HG03520 (cell line): Measurements from ENCODE around the gene LRRC7.
"Not testable (repeated sequence)": the region's sequence is repeated elsewhere in the genome, so short reads cannot be mapped to it uniquely, and the experiment has no call there.

Experiments
- ATAC-seq: cut with Tn5 transposase; IDR thresholded peaks from one replicate; pipeline ENCODE4 v1.9.1; 2021; ENCODE audit warnings: mild to moderate bottlenecking, moderate library complexity; ENCODE audit not compliant: unreplicated experiment

Gene LRRC7

GRCh38 chr1:69862906-69863305 lies 295.2 kb downstream of the LRRC7 start:
- no peak for ATAC-seq

GRCh38 chr1:69863704-69864103 lies 296.0 kb downstream of the LRRC7 start:
- ATAC-seq = no peak

- no peak for ATAC-seq
Measured at GRCh38 chr1:69871412-69871811, 303.7 kb downstream of the LRRC7 start.

GRCh38 chr1:69878338-69878737 lies 310.6 kb downstream of the LRRC7 start:
- no peak for ATAC-seq

GRCh38 chr1:69888016-69888415 lies 320.3 kb downstream of the LRRC7 start:
- not testable (repeated sequence) for ATAC-seq

GRCh38 chr1:69888657-69889056 lies 320.9 kb downstream of the LRRC7 start:
- ATAC-seq = no peak

GRCh38 chr1:69898403-69898947 lies 330.8 kb downstream of the LRRC7 start:
- ATAC-seq = no peak

GRCh38 chr1:69911301-69911801 lies 343.6 kb downstream of the LRRC7 start:
- ATAC-seq = no peak

GRCh38 chr1:69913977-69914376 lies 346.3 kb downstream of the LRRC7 start:
- no peak for ATAC-seq

- no peak for ATAC-seq
Measured at GRCh38 chr1:69914976-69915765, 347.4 kb downstream of the LRRC7 start.

GRCh38 chr1:69919129-69919921 lies 351.6 kb downstream of the LRRC7 start:
- ATAC-seq = no peak

GRCh38 chr1:69919922-69920273 lies 352.2 kb downstream of the LRRC7 start:
- ATAC-seq = no peak

- no peak for ATAC-seq
Measured at GRCh38 chr1:69920426-69920825, 352.7 kb downstream of the LRRC7 start.

- no peak for ATAC-seq
Measured at GRCh38 chr1:69921486-69921885, 353.8 kb downstream of the LRRC7 start.

GRCh38 chr1:69928234-69928633 lies 360.5 kb downstream of the LRRC7 start:
- ATAC-seq = not testable (repeated sequence)

- ATAC-seq = no peak
Measured at GRCh38 chr1:69929308-69930057, 361.8 kb downstream of the LRRC7 start.

- no peak for ATAC-seq
Measured at GRCh38 chr1:69930396-69930795, 362.7 kb downstream of the LRRC7 start.

GRCh38 chr1:69932760-69933159 lies 365.0 kb downstream of the LRRC7 start:
- no peak for ATAC-seq

- ATAC-seq = no peak
Measured at GRCh38 chr1:69940231-69940630, 372.5 kb downstream of the LRRC7 start.

GRCh38 chr1:69940816-69941215 lies 373.1 kb downstream of the LRRC7 start:
- no peak for ATAC-seq

GRCh38 chr1:69943030-69943429 lies 375.3 kb downstream of the LRRC7 start:
- no peak for ATAC-seq
